Activated B cell treated with CpG ODN at 0.5 μM for 24 hours (primary cell): ENCODE measurements around the gene CELSR1. TPM values are rescaled to one million over a fixed set of nuclear protein-coding genes. Genes with fewer than 3 reads are reported as not detected.

Experiments used
- ATAC-seq: fragments of 200-7000 bp; cut with Tn5 transposase; one replicate; pipeline ENCODE4 v1.10.0; 2021; ENCODE audit warnings: low read depth, mild to moderate bottlenecking, moderate library complexity
- CTCF ChIA-PET: fragments of 350-600 bp; sonication (Branson Sonifier 250); formaldehyde crosslinking; loops from one replicate; lab custom pipeline; 2021; ENCODE audit warnings: antibody characterized with exemption; lab: Charles Lee
- POLR2A ChIA-PET: fragments of 350-600 bp; sonication (Branson Sonifier 250); formaldehyde crosslinking; loops from one replicate; lab custom pipeline; 2021; ENCODE audit warnings: antibody characterized with exemption; lab: Charles Lee
- DNase-seq: peaks from one replicate; pipeline ENCODE4 v3.0.0; 2022
- H3K27ac Mint-ChIP-seq: one replicate; pipeline ENCODE4 v1.8.0; 2020; ENCODE audit warnings: mixed read lengths
- H3K27me3 Mint-ChIP-seq: one replicate; pipeline ENCODE4 v1.8.0; 2021; ENCODE audit warnings: mixed read lengths
- H3K36me3 Mint-ChIP-seq: one replicate; pipeline ENCODE4 v1.8.0; 2021; ENCODE audit warnings: low read depth, mixed read lengths
- H3K4me1 Mint-ChIP-seq: one replicate; pipeline ENCODE4 v1.8.0; 2021; ENCODE audit warnings: mixed read lengths
- H3K4me3 Mint-ChIP-seq: one replicate; pipeline ENCODE4 v1.8.0; 2020; ENCODE audit warnings: mild to moderate bottlenecking, mixed read lengths
- H3K9me3 Mint-ChIP-seq: one replicate; pipeline ENCODE4 v1.8.0; 2020; ENCODE audit warnings: mixed read lengths
- CTCF ChIP-seq: fragments of 200-600 bp; IDR thresholded peaks from one replicate; pipeline ENCODE4 v1.8.0; 2022; ENCODE audit warnings: antibody characterized with exemption, mild to moderate bottlenecking
- intact Hi-C: fragments of 100-400 bp; cut with micrococcal nuclease; formaldehyde crosslinking; loops from one replicate; pipeline ENCODE4 v1.15.1; 2024
- total RNA-seq: library from RNA; stranded (reverse); gene quantifications from 2 replicates; pipeline ENCODE4 v1.2.3, GENCODE V29; 2022

Gene CELSR1
- total RNA-seq, 1 donor from 2014 or later: 12.3 TPM

- no peaks in the 10 kb centered on the region for H3K4me1 Mint-ChIP-seq
- DNase-seq: no peak
- H3K9me3 Mint-ChIP-seq: no peaks in the 10 kb centered on the region
- no peak overlapping the region for H3K27ac Mint-ChIP-seq
- CTCF ChIA-PET: interaction anchor here (0.6 to 1.5 kb wide), 2 partner anchors 36 to 320 kb away, joined by 3 to 4 read pairs; no protein-coding TSS in a partner anchor
- H3K27me3 Mint-ChIP-seq: no peaks in the 10 kb centered on the region
- no peak for ATAC-seq
- no peak overlapping the region for H3K4me3 Mint-ChIP-seq
- POLR2A ChIA-PET: no interaction called here
- no peaks in the 10 kb centered on the region for H3K36me3 Mint-ChIP-seq
- intact Hi-C loops: no loop called here
- TF ChIP-seq CTCF: no peak
These were observed 211.2 kb downstream of the CELSR1 start for GRCh38 chr22:46326066-46326680.

DNA sequence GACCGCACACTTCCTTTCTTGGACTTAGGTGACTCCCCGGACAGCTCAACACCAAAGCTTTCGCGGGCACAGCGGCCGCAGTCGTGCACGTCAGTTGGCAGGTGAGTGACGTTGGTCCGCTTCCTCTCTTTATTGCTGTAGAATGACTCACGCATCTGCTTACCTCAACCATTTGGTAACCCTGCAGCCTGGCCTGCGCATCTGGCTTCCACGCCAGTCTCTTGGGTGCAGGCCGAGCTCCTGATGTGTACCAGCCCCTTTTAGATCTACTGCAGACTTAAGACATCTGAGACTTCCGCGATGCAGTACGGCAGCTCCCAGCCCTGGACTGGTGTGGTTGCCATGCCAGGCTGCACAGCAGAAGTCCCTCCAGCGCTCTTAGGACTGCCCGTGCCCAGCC lies 214.3 kb downstream of the CELSR1 start:
- Mint-ChIP-seq H3K36me3 (no peaks in the 10 kb centered on the region), H3K4me3 (no peak overlapping the region), H3K4me1 (no peaks in the 10 kb centered on the region), H3K27me3 (no peaks in the 10 kb centered on the region), H3K9me3 (no peaks in the 10 kb centered on the region), H3K27ac (no peak overlapping the region)
- intact Hi-C loops: no loop called here
- DNase-seq: no peak
- ChIA-PET POLR2A (no interaction called here), CTCF (no interaction called here)
- no peak for TF ChIP-seq CTCF
- ATAC-seq: no peak

DNA sequence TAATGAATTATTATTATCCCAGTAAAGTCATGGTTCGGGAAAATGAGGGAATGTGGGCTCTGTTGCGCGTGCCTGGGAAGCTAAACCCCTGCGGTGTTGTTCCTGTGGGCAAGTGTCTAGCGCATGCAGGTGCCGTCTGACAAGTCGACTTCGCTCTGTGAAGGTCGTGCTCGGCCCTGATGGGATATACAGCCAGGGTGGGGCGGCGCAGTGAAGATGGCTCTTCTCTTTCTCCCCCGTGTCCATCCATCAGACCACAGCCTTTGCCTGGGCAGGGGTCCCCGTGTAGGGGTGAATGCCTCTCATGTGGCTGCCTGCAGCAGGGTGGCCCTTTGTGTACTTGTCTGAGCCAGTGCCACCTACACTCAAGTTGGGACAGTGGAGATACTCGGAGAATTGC lies 214.7 kb downstream of the CELSR1 start:
- Mint-ChIP-seq H3K27ac (no peak overlapping the region), H3K4me1 (no peaks in the 10 kb centered on the region), H3K9me3 (no peaks in the 10 kb centered on the region), H3K36me3 (no peaks in the 10 kb centered on the region), H3K4me3 (no peak overlapping the region), H3K27me3 (no peaks in the 10 kb centered on the region)
- no peak for DNase-seq
- intact Hi-C loops: no loop called here
- ChIA-PET CTCF (no interaction called here), POLR2A (no interaction called here)
- ATAC-seq: no peak
- TF ChIP-seq CTCF: no peak

DNA sequence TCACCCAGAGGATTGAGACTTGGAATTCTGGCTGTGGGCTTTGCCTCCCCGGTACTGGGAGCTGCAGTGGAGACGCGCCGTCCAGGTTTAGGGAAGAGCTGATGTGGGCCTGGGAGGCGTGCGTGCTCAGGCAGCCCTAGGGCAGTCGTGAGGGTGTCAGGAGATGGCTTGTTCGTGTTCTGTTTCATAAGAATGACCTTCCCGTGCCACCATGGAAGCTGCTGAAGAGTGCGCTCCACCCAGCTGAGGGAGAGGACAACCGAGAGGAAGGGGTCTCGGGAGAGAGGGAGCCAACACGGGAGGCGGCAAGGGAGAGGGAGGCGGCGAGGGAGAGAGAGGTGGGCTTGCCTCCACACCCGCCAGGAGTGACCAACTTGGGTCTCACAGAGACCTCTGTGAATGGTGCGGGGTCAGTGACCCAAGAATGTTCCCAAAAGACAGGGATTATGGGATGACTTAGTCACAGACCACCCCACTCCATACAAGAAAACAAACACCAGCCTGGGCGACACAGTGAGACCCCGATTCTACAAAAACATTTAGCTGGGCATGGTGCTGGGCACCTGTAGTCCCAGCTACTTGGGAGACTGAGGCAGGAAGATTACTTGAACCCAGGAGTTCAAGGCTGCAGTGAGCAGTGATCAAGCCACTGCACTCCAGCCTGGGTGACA lies 216.6 kb downstream of the CELSR1 start:
- ChIA-PET POLR2A (no interaction called here), CTCF (interaction anchor here (0.6 kb wide), 1 partner anchor 13 kb away, joined by 3 read pairs; no protein-coding TSS in a partner anchor)
- DNase-seq (no peak), ATAC-seq (no peak)
- Mint-ChIP-seq H3K9me3 (no peaks in the 10 kb centered on the region), H3K27ac (no peak overlapping the region), H3K4me1 (no peaks in the 10 kb centered on the region), H3K4me3 (no peak overlapping the region), H3K36me3 (no peaks in the 10 kb centered on the region), H3K27me3 (no peaks in the 10 kb centered on the region)
- no peak for TF ChIP-seq CTCF
- intact Hi-C loops: no loop called here

- ChIA-PET CTCF (no interaction called here), POLR2A (no interaction called here)
- DNase-seq (no peak), ATAC-seq (no peak)
- no peak overlapping the region for H3K27ac Mint-ChIP-seq
- no peaks in the 10 kb centered on the region for H3K27me3 Mint-ChIP-seq
- H3K4me3 Mint-ChIP-seq: no peak overlapping the region
- no peaks in the 10 kb centered on the region for H3K36me3 Mint-ChIP-seq
- intact Hi-C loops: no loop called here
- H3K4me1 Mint-ChIP-seq: no peaks in the 10 kb centered on the region
- no peaks in the 10 kb centered on the region for H3K9me3 Mint-ChIP-seq
- TF ChIP-seq CTCF: no peak
These were observed 217.2 kb downstream of the CELSR1 start for GRCh38 chr22:46320166-46320710.
